Panc1 (cell line): ENCODE data around the gene NATD1. TPM values are rescaled to one million over a fixed set of nuclear protein-coding genes. Genes with fewer than 3 reads are reported as not detected.

Source experiments
- ATAC-seq: fragments of 200-7000 bp; cut with Tn5 transposase; 2 replicates; pipeline ENCODE4 v1.9.1; 2020; ENCODE audit warnings: mild to moderate bottlenecking, moderate library complexity
- BruUV-seq: library from RNA; stranded (reverse); fragments of 400-500 nt; replicated peaks from 2 replicates; lab custom pipeline; 2021; lab: Mats Ljungman, UMichigan
- CTCF ChIA-PET: fragments of 300-600 bp; sonication (Branson Sonifier 250); formaldehyde crosslinking; loops from one replicate; lab custom pipeline; 2022; ENCODE audit warnings: antibody characterized with exemption; lab: Charles Lee
- POLR2A ChIA-PET: fragments of 300-600 bp; sonication (Branson Sonifier 250); formaldehyde crosslinking; loops from one replicate; lab custom pipeline; 2022; ENCODE audit warnings: antibody characterized with exemption; lab: Charles Lee
- DNase-seq: peaks from one replicate; pipeline ENCODE4 v3.0.0-alpha.2; 2010; ENCODE audit warnings: low read depth, low spot score
- H3K27ac ChIP-seq: 2 replicates; pipeline ENCODE4 v1.5.1; 2011; ENCODE audit warnings: mild to moderate bottlenecking, low read length, inconsistent platforms
- H3K27me3 ChIP-seq: fragments of 200-500 bp; sonication (Bioruptor generic); 2 replicates; pipeline ENCODE4 v1.6.0; 2014; ENCODE audit warnings: low read length, inconsistent platforms; ENCODE audit not compliant: control insufficient read depth, insufficient read depth
- H3K36me3 ChIP-seq: fragments of 200-500 bp; sonication (Bioruptor generic); 2 replicates; pipeline ENCODE4 v1.5.1; 2014; ENCODE audit warnings: inconsistent platforms, mild to moderate bottlenecking, low read length, moderate library complexity; ENCODE audit not compliant: control insufficient read depth, insufficient read depth
- H3K4me1 ChIP-seq: 2 replicates; pipeline ENCODE4 v1.5.1; 2011; ENCODE audit warnings: inconsistent platforms, mild to moderate bottlenecking, low read length, moderate library complexity; ENCODE audit not compliant: control insufficient read depth, insufficient read depth
- H3K4me3 ChIP-seq, 2 experiments: 2 replicates each; pipeline ENCODE4 v1.5.1; 2011 to 2012; ENCODE audit warnings: low read depth in 2 of 2, low read length in 2 of 2, mild to moderate bottlenecking in 2 of 2, inconsistent platforms in 1 of 2, moderate library complexity in 1 of 2
- H3K9me3 ChIP-seq: fragments of 200-500 bp; sonication (Bioruptor generic); 2 replicates; pipeline ENCODE4 v1.5.1; 2014; ENCODE audit warnings: low read depth, mild to moderate bottlenecking, inconsistent platforms, low read length, moderate library complexity; ENCODE audit not compliant: control insufficient read depth, insufficient read depth
- CTCF ChIP-seq: fragments of 450-650 bp; IDR thresholded peaks from 2 replicates; pipeline ENCODE4 v1.5.1; 2017; ENCODE audit warnings: mild to moderate bottlenecking
- POLR2AphosphoS5 ChIP-seq: IDR thresholded peaks from 2 replicates; pipeline ENCODE4 v1.6.1; 2012; ENCODE audit warnings: mild to moderate bottlenecking, low read depth, low read length, moderate library complexity
- REST ChIP-seq, 2 experiments: IDR thresholded peaks; 2 replicates each; pipeline ENCODE4 v1.6.1; 2011 to 2012; ENCODE audit warnings: low read depth in 2 of 2, control low read depth in 1 of 2, low read length in 1 of 2, mild to moderate bottlenecking in 1 of 2, moderate library complexity in 1 of 2; ENCODE audit not compliant: insufficient read depth in 1 of 2
- SIN3A ChIP-seq: IDR thresholded peaks from 2 replicates; pipeline ENCODE4 v1.6.1; 2012; ENCODE audit warnings: low read depth, mild to moderate bottlenecking, low read length, moderate library complexity, borderline replicate concordance; ENCODE audit not compliant: insufficient read depth
- TCF7L2 ChIP-seq: IDR thresholded peaks from 2 replicates; pipeline ENCODE4 v1.6.1; 2011; ENCODE audit warnings: mild to moderate bottlenecking, low read depth, low read length, inconsistent platforms
- in situ Hi-C: cut with HindIII; loops from 2 replicates; pipeline ENCODE4 v1.10.0; 2016; ENCODE audit warnings: low sequenced_read_pairs, low pct_unique_long_range_greater_than_20kb
- intact Hi-C: fragments of 100-400 bp; cut with micrococcal nuclease; formaldehyde crosslinking; loops from one replicate; pipeline ENCODE4 v1.10.0; 2022; ENCODE audit not compliant: unreplicated experiment
- total RNA-seq: library from RNA; stranded (reverse); gene quantifications from one replicate; pipeline ENCODE4 v1.2.1, GENCODE V29; 2021; ENCODE audit not compliant: unreplicated experiment

The NATD1 gene
- total RNA-seq, 1 experiment from 2014 or later: 2.8 TPM

- intact Hi-C loops: loop anchor here (2.0 to 10.0 kb wide), 2 partner anchors 155 to 233 kb away; partner anchors contain the start of gene DHRS7B
- POLR2A ChIA-PET: no interaction called here
- no TSS peak for BruUV-seq
- peak; percentile 52 for DNase-seq
- in situ Hi-C loops: no loop called here
- peak; percentile 74 for ATAC-seq
- H3K27me3 ChIP-seq: no peaks in the 10 kb centered on the region
- CTCF ChIA-PET: no interaction called here
- peaks cover 9% of the 10 kb centered on the region for H3K4me1 ChIP-seq
- no peaks in the 10 kb centered on the region for H3K9me3 ChIP-seq
- TF ChIP-seq REST (IDR thresholded peaks at IDR 0.05; ENCODE audit: insufficient read depth in 1 of 2, low read depth in 2 of 2, low read length in 1 of 2): peak in 1 of 2 experiments; percentile 62; a peak in 1 of 4 replicates
- TF ChIP-seq CTCF: peak; percentile 97
- TF ChIP-seq POLR2AphosphoS5: no peak
- H3K36me3 ChIP-seq: no peaks in the 10 kb centered on the region; the same call in 1 of the 2 replicates
- H3K27ac ChIP-seq: no peak overlapping the region
- H3K4me3 ChIP-seq: no peak overlapping the region
Observed at GRCh38 chr17:21280081-21280518, 26.9 kb upstream of the NATD1 start.

GRCh38 chr17:21279582-21279981 is 26.4 kb upstream of the NATD1 start:
- H3K27me3 ChIP-seq: no peaks in the 10 kb centered on the region
- peaks cover 9% of the 10 kb centered on the region for H3K4me1 ChIP-seq
- in situ Hi-C loops: no loop called here
- TF ChIP-seq POLR2AphosphoS5 (no peak), CTCF (no peak), SIN3A (no peak)
- POLR2A ChIA-PET: no interaction called here
- no peaks in the 10 kb centered on the region for H3K9me3 ChIP-seq
- H3K4me3 ChIP-seq: no peak overlapping the region
- no peak overlapping the region for H3K27ac ChIP-seq
- ATAC-seq (no peak), DNase-seq (no peak)
- no TSS peak for BruUV-seq
- CTCF ChIA-PET: no interaction called here
- intact Hi-C loops: no loop called here
- H3K36me3 ChIP-seq: no peaks in the 10 kb centered on the region

- ATAC-seq (no peak), DNase-seq (no peak)
- Histone ChIP-seq H3K4me3 (no peak overlapping the region), H3K27ac (no peak overlapping the region), H3K27me3 (no peaks in the 10 kb centered on the region), H3K9me3 (no peaks in the 10 kb centered on the region), H3K4me1 (peaks cover 9% of the 10 kb centered on the region), H3K36me3 (no peaks in the 10 kb centered on the region)
- intact Hi-C loops (no loop called here), in situ Hi-C loops (no loop called here)
- POLR2A ChIA-PET: no interaction called here
- CTCF ChIA-PET: no interaction called here
- TF ChIP-seq TCF7L2: no peak
- TF ChIP-seq SIN3A: no peak
- BruUV-seq: no TSS peak
Observed at GRCh38 chr17:21279198-21279535, 26.0 kb upstream of the NATD1 start.
